PC-3 (cell line): ENCODE data around the gene YJEFN3. TPM values are rescaled to one million over a fixed set of nuclear protein-coding genes. Genes with fewer than 3 reads are reported as not detected.

Experiments used
- ATAC-seq: fragments of 200-7000 bp; cut with Tn5 transposase; 2 replicates; pipeline ENCODE4 v1.9.1; 2020; ENCODE audit warnings: mild to moderate bottlenecking, moderate library complexity
- BruUV-seq: library from RNA; stranded (reverse); fragments of 400-500 nt; replicated peaks from 2 replicates; lab custom pipeline; 2021; lab: Mats Ljungman, UMichigan
- CTCF ChIA-PET: fragments of 300-600 bp; sonication (Branson Sonifier 250); formaldehyde crosslinking; loops from one replicate; lab custom pipeline; 2022; ENCODE audit warnings: antibody characterized with exemption; lab: Charles Lee
- POLR2A ChIA-PET: fragments of 300-600 bp; sonication (Branson Sonifier 250); formaldehyde crosslinking; loops from one replicate; lab custom pipeline; 2022; ENCODE audit warnings: antibody characterized with exemption; ENCODE audit not compliant: unreplicated experiment; lab: Charles Lee
- DNase-seq: peaks from one replicate; pipeline ENCODE4 v3.0.0-alpha.2; 2015
- H2AFZ ChIP-seq: fragments of 300-600 bp; sonication (generic); 2 replicates; pipeline ENCODE4 v1.6.0; 2016; ENCODE audit warnings: antibody characterized with exemption, low read length
- H3F3A ChIP-seq: fragments of 300-600 bp; sonication (generic); one replicate; pipeline ENCODE4 v1.6.0; 2017; ENCODE audit warnings: antibody characterized with exemption, low read length, control low read depth, mild to moderate bottlenecking; ENCODE audit not compliant: unreplicated experiment
- H3K27ac ChIP-seq: fragments of 300-600 bp; sonication (generic); 2 replicates; pipeline ENCODE4 v1.5.1; 2016; ENCODE audit warnings: mild to moderate bottlenecking, low read length
- H3K27me3 ChIP-seq: fragments of 300-600 bp; sonication (generic); 2 replicates; pipeline ENCODE4 v1.6.1; 2016; ENCODE audit warnings: low read length, mixed read lengths
- H3K36me3 ChIP-seq: fragments of 300-600 bp; sonication (generic); 2 replicates; pipeline ENCODE4 v1.6.1; 2016; ENCODE audit warnings: low read depth, mixed run types, low read length, mixed read lengths
- H3K4me1 ChIP-seq: fragments of 300-600 bp; sonication (generic); 2 replicates; pipeline ENCODE4 v1.5.1; 2016; ENCODE audit warnings: low read length; ENCODE audit not compliant: insufficient read depth
- H3K4me2 ChIP-seq: fragments of 300-600 bp; sonication (generic); 2 replicates; pipeline ENCODE4 v1.6.0; 2016; ENCODE audit warnings: low read length
- H3K4me3 ChIP-seq: fragments of 300-600 bp; sonication (generic); 2 replicates; pipeline ENCODE4 v1.5.1; 2016; ENCODE audit warnings: mild to moderate bottlenecking, low read length, mixed read lengths
- H3K79me2 ChIP-seq: fragments of 300-600 bp; sonication (generic); 2 replicates; pipeline ENCODE4 v1.6.1; 2017; ENCODE audit warnings: low read length, mixed read lengths
- H3K9ac ChIP-seq: fragments of 300-600 bp; sonication (generic); 2 replicates; pipeline ENCODE4 v1.6.0; 2016; ENCODE audit warnings: mild to moderate bottlenecking, low read length
- H3K9me2 ChIP-seq: fragments of 300-600 bp; sonication (generic); replicated peaks from 2 replicates; pipeline ENCODE4 v1.6.1; 2016; ENCODE audit warnings: mixed run types, low read length, mixed read lengths
- H3K9me3 ChIP-seq: fragments of 300-600 bp; sonication (generic); 2 replicates; pipeline ENCODE4 v1.6.1; 2016; ENCODE audit warnings: low read length, mixed read lengths
- H4K20me1 ChIP-seq: fragments of 300-600 bp; sonication (generic); 2 replicates; pipeline ENCODE4 v1.6.1; 2016; ENCODE audit warnings: low read length, mixed read lengths
- CTCF ChIP-seq: fragments of 300-600 bp; sonication (generic); conservative IDR thresholded peaks from 2 replicates; pipeline ENCODE4 v1.5.1; 2017; ENCODE audit warnings: antibody characterized with exemption, low read depth, mild to moderate bottlenecking, low read length
- EZH2 ChIP-seq: fragments of 300-600 bp; sonication (generic); IDR thresholded peaks from one replicate; pipeline ENCODE4 v1.6.1; 2017; ENCODE audit warnings: antibody characterized with exemption, mild to moderate bottlenecking, low read length; ENCODE audit not compliant: unreplicated experiment
- EZH2phosphoT487 ChIP-seq: fragments of 300-600 bp; sonication (generic); IDR thresholded peaks from 2 replicates; pipeline ENCODE4 v1.6.1; 2018; ENCODE audit warnings: mild to moderate bottlenecking, antibody characterized with exemption, low read length, borderline replicate concordance
- intact Hi-C: fragments of 100-400 bp; cut with micrococcal nuclease; formaldehyde crosslinking; loops from 2 replicates; pipeline ENCODE4 v1.9.0; 2023
- total RNA-seq: library from RNA; depleted of rRNA; stranded (reverse); fragments of >200 nt; gene quantifications from 2 replicates; pipeline ENCODE4 v1.2.3, GENCODE V29; 2014

YJEFN3 gene
- total RNA-seq, 1 experiment from 2014 or later, result 8.1 TPM

GRCh38 chr19:19513682-19514081 lies 15.0 kb upstream of the YJEFN3 start:
- Histone ChIP-seq H3K27me3 (no peaks in the 10 kb centered on the region), H3K27ac (no peak overlapping the region), H4K20me1 (no peaks in the 10 kb centered on the region), H3K9ac (no peak overlapping the region), H3K79me2 (peaks cover 27% of the 10 kb centered on the region), H3K4me2 (no peak overlapping the region), H3K4me1 (peaks cover 15% of the 10 kb centered on the region; the same call in 1 of the 2 replicates), H3F3A (no peaks in the 10 kb centered on the region), H2AFZ (no peak overlapping the region), H3K4me3 (no peak overlapping the region), H3K36me3 (no peaks in the 10 kb centered on the region), H3K9me2 (no peaks in the 10 kb centered on the region), H3K9me3 (no peaks in the 10 kb centered on the region)
- intact Hi-C loops, result no loop called here
- TF ChIP-seq EZH2 (no peak), EZH2phosphoT487 (no peak), CTCF (no peak)
- ChIA-PET CTCF (no interaction called here), POLR2A (no interaction called here)
- no TSS peak for BruUV-seq
- no peak for ATAC-seq
- DNase-seq, result no peak

GRCh38 chr19:19514215-19514657 lies 14.5 kb upstream of the YJEFN3 start:
- H3K27me3 ChIP-seq, result no peaks in the 10 kb centered on the region
- CTCF ChIA-PET, result no interaction called here
- H3K79me2 ChIP-seq, result peaks cover 30% of the 10 kb centered on the region
- no peaks in the 10 kb centered on the region for H3K9me2 ChIP-seq
- no peak overlapping the region for H3K9ac ChIP-seq
- no peak for TF ChIP-seq EZH2phosphoT487
- TF ChIP-seq CTCF, result no peak
- no peak for TF ChIP-seq EZH2
- no peak overlapping the region for H3K4me2 ChIP-seq
- ATAC-seq (no peak), DNase-seq (no peak)
- H3F3A ChIP-seq, result no peaks in the 10 kb centered on the region
- intact Hi-C loops, result no loop called here
- H3K27ac ChIP-seq, result no peak overlapping the region
- peaks cover 15% of the 10 kb centered on the region; the same call in 1 of the 2 replicates for H3K4me1 ChIP-seq
- BruUV-seq, result no TSS peak
- H4K20me1 ChIP-seq, result no peaks in the 10 kb centered on the region
- no peak overlapping the region for H3K4me3 ChIP-seq
- H3K9me3 ChIP-seq, result no peaks in the 10 kb centered on the region
- H2AFZ ChIP-seq, result no peak overlapping the region
- POLR2A ChIA-PET, result no interaction called here
- peaks cover 2% of the 10 kb centered on the region; the same call in 1 of the 2 replicates for H3K36me3 ChIP-seq

- H3K9me2 ChIP-seq, result no peaks in the 10 kb centered on the region
- peak within 1 kb of the TSS; percentile 86 for H2AFZ ChIP-seq
- DNase-seq, result no peak
- no peaks in the 10 kb centered on the region for H3K27me3 ChIP-seq
- H3K4me1 ChIP-seq, result peaks cover 15% of the 10 kb centered on the region; the same call in 1 of the 2 replicates
- intact Hi-C loops, result no loop called here
- POLR2A ChIA-PET, result interaction anchor here (0.5 kb wide), 1 partner anchor 98 kb away, joined by 3 read pairs; no protein-coding TSS in a partner anchor
- no peak for TF ChIP-seq EZH2
- no peak for TF ChIP-seq CTCF
- no peak for TF ChIP-seq EZH2phosphoT487
- no peak for ATAC-seq
- H3K79me2 ChIP-seq, result peaks cover 39% of the 10 kb centered on the region
- no TSS peak for BruUV-seq
- no peaks in the 10 kb centered on the region for H4K20me1 ChIP-seq
- H3K27ac ChIP-seq, result peak within 1 kb of the TSS; percentile 42
- peaks cover 4% of the 10 kb centered on the region; the same call in 1 of the 2 replicates for H3K36me3 ChIP-seq
- H3F3A ChIP-seq, result no peaks in the 10 kb centered on the region
- peak within 1 kb of the TSS; percentile 88 for H3K4me2 ChIP-seq
- H3K9me3 ChIP-seq, result no peaks in the 10 kb centered on the region
- CTCF ChIA-PET, result no interaction called here
- peak within 1 kb of the TSS; percentile 99 for H3K4me3 ChIP-seq
- H3K9ac ChIP-seq, result peak within 1 kb of the TSS; percentile 83
These were observed 13.7 kb upstream of the YJEFN3 start, which contains the start of gene TSSK6 for GRCh38 chr19:19514881-19515641. Gene TSSK6 (minus strand): TSS chr19:19515548. CDS start chr19:19515427, 121 bp downstream.
